GM13977 (cell line): ENCODE results near the gene GALNT15.

Experiments used
- DNase-seq: peaks from one replicate; pipeline ENCODE4 v3.0.0; 2012; ENCODE audit warnings: low spot score
- in situ Hi-C: fragments of 300-500 bp; cut with MboI; formaldehyde crosslinking; loops from one replicate; pipeline ENCODE4 v1.12.0; 2022; ENCODE audit warnings: low sequenced_read_pairs, low pct_unique_long_range_greater_than_20kb, mixed read lengths, inconsistent platforms; ENCODE audit not compliant: unreplicated experiment
- TF ChIP-seq, protein P1 (sequence below): IDR thresholded peaks from 2 replicates; pipeline ENCODE4 v1.5.1; 2012; ENCODE audit warnings: mild to moderate bottlenecking, control low read depth; ENCODE audit not compliant: insufficient read depth; ENCODE audit errors: extremely low read depth, missing control alignments

Gene GALNT15

GRCh38 chr3:16264174-16264707, 89.8 kb downstream of the GALNT15 start:
- in situ Hi-C loops: no loop called here
- TF ChIP-seq, protein P1, sequence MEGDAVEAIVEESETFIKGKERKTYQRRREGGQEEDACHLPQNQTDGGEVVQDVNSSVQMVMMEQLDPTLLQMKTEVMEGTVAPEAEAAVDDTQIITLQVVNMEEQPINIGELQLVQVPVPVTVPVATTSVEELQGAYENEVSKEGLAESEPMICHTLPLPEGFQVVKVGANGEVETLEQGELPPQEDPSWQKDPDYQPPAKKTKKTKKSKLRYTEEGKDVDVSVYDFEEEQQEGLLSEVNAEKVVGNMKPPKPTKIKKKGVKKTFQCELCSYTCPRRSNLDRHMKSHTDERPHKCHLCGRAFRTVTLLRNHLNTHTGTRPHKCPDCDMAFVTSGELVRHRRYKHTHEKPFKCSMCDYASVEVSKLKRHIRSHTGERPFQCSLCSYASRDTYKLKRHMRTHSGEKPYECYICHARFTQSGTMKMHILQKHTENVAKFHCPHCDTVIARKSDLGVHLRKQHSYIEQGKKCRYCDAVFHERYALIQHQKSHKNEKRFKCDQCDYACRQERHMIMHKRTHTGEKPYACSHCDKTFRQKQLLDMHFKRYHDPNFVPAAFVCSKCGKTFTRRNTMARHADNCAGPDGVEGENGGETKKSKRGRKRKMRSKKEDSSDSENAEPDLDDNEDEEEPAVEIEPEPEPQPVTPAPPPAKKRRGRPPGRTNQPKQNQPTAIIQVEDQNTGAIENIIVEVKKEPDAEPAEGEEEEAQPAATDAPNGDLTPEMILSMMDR: no peak
- no peak for DNase-seq

DNA sequence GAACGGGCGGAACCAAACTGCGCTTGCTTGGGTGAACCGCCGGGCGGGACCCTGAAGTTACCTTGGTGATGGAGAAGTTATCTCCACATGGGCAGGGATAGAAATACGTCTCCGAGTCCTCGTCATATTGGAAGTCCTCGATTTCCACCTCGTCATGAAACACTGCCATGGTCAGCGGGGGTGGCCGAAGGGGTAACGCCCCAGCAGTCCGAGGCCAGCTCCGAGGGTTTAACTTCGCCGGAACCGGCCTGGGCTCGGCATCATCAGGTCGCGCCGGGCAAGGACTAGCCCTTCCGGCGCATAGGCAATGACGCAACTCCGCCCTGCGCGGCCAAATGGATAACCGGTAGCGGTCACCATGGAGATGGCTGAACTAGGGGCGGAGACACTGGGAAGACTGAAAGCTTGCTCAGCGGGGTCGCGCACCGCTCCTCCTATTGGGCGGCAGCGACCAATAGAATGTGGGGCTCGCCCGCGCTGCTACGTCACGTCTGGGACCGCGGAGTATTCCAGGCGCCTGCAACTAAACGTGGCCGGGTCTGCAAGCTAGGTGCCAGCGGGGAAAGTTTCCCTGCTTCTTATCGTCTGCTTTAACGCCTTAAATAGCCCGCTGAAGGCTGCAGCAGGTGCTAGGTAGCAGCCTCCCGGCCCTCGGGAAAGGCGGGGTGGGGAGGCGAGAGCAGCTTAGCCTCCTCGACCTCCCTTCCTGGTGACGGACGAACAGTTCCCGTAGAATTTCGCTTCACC, 90.4 kb downstream of the GALNT15 start, which contains the start of the genes DPH3 and OXNAD1:
TSS of gene DPH3 (minus strand) at position 236 of the 747 bp plus-strand sequence. CDS start at position 169, 67 bp downstream.
TSS of gene OXNAD1 (plus strand) at position 505 of the 747 bp plus-strand sequence. CDS start 5,741 bp downstream, outside the sequence.
- TF ChIP-seq, protein P1: no peak
- peak; percentile 93 for DNase-seq
- in situ Hi-C loops: no loop called here

DNA sequence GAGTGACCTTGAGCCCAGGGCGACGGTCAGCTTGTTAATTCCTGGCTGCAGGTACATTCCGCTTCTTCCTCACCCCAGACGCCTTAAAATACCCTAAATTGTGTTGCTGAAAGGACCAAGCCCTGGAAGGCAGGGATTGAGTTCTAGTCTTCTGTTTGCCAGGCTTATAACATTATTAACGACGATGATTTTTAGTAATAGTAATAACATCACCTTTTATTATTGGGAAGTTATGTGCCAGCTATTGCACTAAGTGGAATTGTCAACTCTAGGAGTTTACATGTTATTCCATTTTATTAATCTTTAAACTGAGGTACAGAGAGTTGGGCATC, 90.9 kb downstream of the GALNT15 start:
- no peak for DNase-seq
- in situ Hi-C loops: no loop called here
- TF ChIP-seq, protein P1: no peak

DNA sequence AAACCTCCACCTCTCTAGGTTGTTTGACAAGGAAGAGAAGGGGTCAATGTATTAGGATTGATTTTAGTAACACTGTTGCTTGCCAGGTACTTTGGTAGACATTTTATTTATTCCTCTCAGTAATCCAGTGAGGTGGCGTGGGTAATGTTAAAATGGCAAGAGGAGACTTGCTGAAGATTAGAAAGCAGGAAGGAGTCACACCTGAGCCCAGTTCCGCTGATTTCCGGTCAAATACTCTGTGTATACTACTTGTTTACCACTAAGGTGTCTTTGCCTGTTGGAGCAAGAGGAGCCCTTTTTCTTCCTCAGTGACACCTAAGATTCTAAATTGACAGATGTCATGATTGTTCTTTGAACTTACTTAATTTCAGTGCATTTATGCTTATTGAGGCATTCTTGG, 92.2 kb downstream of the GALNT15 start:
- no peak for DNase-seq
- in situ Hi-C loops: no loop called here
- TF ChIP-seq, protein P1: no peak

- in situ Hi-C loops: no loop called here
- TF ChIP-seq, protein P1: no peak
- DNase-seq: no peak
Observed at GRCh38 chr3:16270855-16271254, 96.4 kb downstream of the GALNT15 start.

DNA sequence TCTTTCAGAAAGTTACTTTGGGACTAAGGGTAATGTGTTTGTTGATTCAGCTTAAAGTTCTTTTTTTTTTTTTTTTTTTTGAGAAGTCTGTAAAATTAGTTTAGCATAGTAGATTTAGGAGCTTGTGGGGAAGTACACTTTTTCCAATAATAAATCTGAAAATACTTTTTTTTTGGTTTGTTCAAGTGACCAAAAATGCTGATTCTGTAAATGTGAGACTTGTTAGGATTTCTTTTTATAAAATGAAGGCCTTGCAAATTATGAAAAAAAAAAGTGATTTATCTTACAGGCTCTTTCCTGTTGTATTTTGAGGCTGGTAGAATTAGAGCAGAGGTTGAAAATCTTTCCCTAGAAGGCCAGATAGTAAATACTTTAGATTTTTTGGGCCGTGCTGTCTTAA, 98.1 kb downstream of the GALNT15 start:
- TF ChIP-seq, protein P1: no peak
- in situ Hi-C loops: no loop called here
- DNase-seq: no peak
